Measurements from ENCODE around the gene MCL1. TPM values are rescaled to one million over a fixed set of nuclear protein-coding genes. Genes with fewer than 3 reads are reported as not detected.

The MCL1 gene
- total RNA-seq, 2 donors from 2014 or later = 199 to 333 TPM

- no peak for ATAC-seq
- Mint-ChIP-seq H3K27me3 (peaks cover 0 to 7% of the 10 kb centered on the region in 2 donors), H3K9me3 (no peaks in the 10 kb centered on the region), H3K4me3 (peak overlapping the region; percentile 59), H3K36me3 (no peaks in the 10 kb centered on the region), H3K27ac (peak overlapping the region; percentile 21 to 82), H3K4me1 (ENCODE audit: low read depth in 2 of 2) (peaks cover 24 to 27% of the 10 kb centered on the region in 2 donors)
- peak; percentile 20 for DNase-seq (ENCODE audit: low spot score)
Observed at GRCh38 chr1:150552911-150553289, 26.5 kb downstream of the MCL1 start.

GRCh38 chr1:150552128-150552910, 27.1 kb downstream of the MCL1 start:
- H3K27ac Mint-ChIP-seq = peak overlapping the region; percentile 21 to 82
- no peaks in the 10 kb centered on the region for H3K36me3 Mint-ChIP-seq
- peaks cover 0 to 7% of the 10 kb centered on the region in 2 donors for H3K27me3 Mint-ChIP-seq
- peak overlapping the region; percentile 59 for H3K4me3 Mint-ChIP-seq
- ATAC-seq = peak; percentile 61 to 73
- DNase-seq (ENCODE audit: low spot score) = peak; percentile 66
- no peaks in the 10 kb centered on the region for H3K9me3 Mint-ChIP-seq
- H3K4me1 Mint-ChIP-seq (ENCODE audit: low read depth in 2 of 2) = peaks cover 24 to 27% of the 10 kb centered on the region in 2 donors

GRCh38 chr1:150551784-150552127, 27.7 kb downstream of the MCL1 start:
- peak overlapping the region; percentile 59 for H3K4me3 Mint-ChIP-seq
- peaks cover 0 to 7% of the 10 kb centered on the region in 2 donors for H3K27me3 Mint-ChIP-seq
- H3K9me3 Mint-ChIP-seq = no peaks in the 10 kb centered on the region
- H3K4me1 Mint-ChIP-seq (ENCODE audit: low read depth in 2 of 2) = peaks cover 24 to 27% of the 10 kb centered on the region in 2 donors
- H3K36me3 Mint-ChIP-seq = no peaks in the 10 kb centered on the region
- peak in 1 of 2 donors; percentile 1 for ATAC-seq
- no peak for DNase-seq (ENCODE audit: low spot score)
- H3K27ac Mint-ChIP-seq = peak overlapping the region; percentile 21 to 82

- DNase-seq (ENCODE audit: low spot score) (peak; percentile 53), ATAC-seq (no peak)
- H3K36me3 Mint-ChIP-seq = no peaks in the 10 kb centered on the region
- peaks cover 24 to 27% of the 10 kb centered on the region in 2 donors for H3K4me1 Mint-ChIP-seq (ENCODE audit: low read depth in 2 of 2)
- no peaks in the 10 kb centered on the region for H3K9me3 Mint-ChIP-seq
- peak overlapping the region; percentile 13 for H3K4me3 Mint-ChIP-seq
- H3K27me3 Mint-ChIP-seq = peaks cover 0 to 7% of the 10 kb centered on the region in 2 donors
- H3K27ac Mint-ChIP-seq = peak overlapping the region in 1 of 2 donors; percentile 82
Observed at GRCh38 chr1:150551051-150551783, 28.2 kb downstream of the MCL1 start.

DNA sequence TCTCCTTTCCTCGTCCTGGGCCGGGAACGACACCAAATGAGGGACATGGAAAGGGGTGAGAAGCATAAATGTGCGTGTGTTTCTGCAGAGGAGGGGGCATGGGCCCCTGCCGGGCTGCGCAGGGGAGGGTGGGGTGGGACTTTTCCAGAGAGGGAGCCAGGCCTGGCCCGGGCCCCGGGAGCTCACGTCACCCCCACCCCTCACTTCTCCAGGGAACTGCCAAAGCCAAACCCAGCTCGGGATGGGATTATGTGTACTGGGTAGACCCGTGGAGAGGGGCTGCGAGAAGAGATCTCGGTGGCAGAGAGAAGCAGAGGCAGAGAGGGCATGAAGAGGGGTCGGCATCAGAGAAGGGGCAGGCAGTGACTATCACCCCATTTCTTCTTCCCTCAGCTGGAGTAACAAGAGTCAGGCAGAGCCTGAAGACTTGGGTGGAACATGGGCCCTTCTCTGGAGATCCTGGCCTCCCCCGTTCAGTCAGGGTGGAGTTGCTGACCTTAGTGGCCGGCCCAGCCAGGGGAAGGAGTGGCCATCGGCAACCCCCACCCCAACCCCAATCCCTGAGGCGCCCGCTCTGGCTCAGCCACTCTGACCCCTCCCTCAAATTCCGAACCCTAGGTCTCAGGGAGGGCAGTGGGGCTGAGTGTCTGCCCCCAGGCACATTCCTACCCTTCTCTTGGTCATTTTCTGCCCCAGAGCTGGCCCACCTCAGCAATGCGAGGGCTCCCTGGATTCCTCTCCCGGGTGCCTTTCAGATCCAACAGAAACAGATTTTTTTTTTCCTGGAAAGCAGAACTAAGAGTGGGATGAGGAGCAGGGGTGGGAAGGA, 29.0 kb downstream of the MCL1 start:
- Mint-ChIP-seq H3K4me3 (peak overlapping the region; percentile 13), H3K27me3 (peaks cover 0 to 11% of the 10 kb centered on the region in 2 donors), H3K36me3 (no peaks in the 10 kb centered on the region), H3K9me3 (no peaks in the 10 kb centered on the region), H3K27ac (peak overlapping the region in 1 of 2 donors; percentile 82), H3K4me1 (ENCODE audit: low read depth in 2 of 2) (peaks cover 24 to 25% of the 10 kb centered on the region in 2 donors)
- ATAC-seq = no peak
- peak; percentile 51 for DNase-seq (ENCODE audit: low spot score)

GRCh38 chr1:150549496-150550221, 29.8 kb downstream of the MCL1 start:
- no peak overlapping the region for H3K27ac Mint-ChIP-seq

GRCh38 chr1:150548632-150549495, 30.5 kb downstream of the MCL1 start, which contains the start of gene ADAMTSL4:
ADAMTSL4 (plus strand) TSS chr1:150549408; CDS start chr1:150552289, 2,881 bp downstream.
- ATAC-seq = peak; percentile 79 to 81
- H3K36me3 Mint-ChIP-seq = no peaks in the 10 kb centered on the region
- H3K4me1 Mint-ChIP-seq (ENCODE audit: low read depth in 2 of 2) = peaks cover 23 to 24% of the 10 kb centered on the region in 2 donors
- H3K9me3 Mint-ChIP-seq = no peaks in the 10 kb centered on the region
- peak; percentile 62 for DNase-seq (ENCODE audit: low spot score)
- H3K4me3 Mint-ChIP-seq = peak within 1 kb of the TSS; percentile 87
- peaks cover under 1 to 13% of the 10 kb centered on the region in 2 donors for H3K27me3 Mint-ChIP-seq
- H3K27ac Mint-ChIP-seq = no peak within 1 kb of the TSS

More at GRCh38 chr1:150549496-150550221, 29.8 kb downstream of the MCL1 start:
- ATAC-seq = no peak
- H3K4me3 Mint-ChIP-seq = peak overlapping the region; percentile 81
- H3K9me3 Mint-ChIP-seq = no peaks in the 10 kb centered on the region
- peak; percentile 56 for DNase-seq (ENCODE audit: low spot score)
- peaks cover 0 to 13% of the 10 kb centered on the region in 2 donors for H3K27me3 Mint-ChIP-seq
- H3K4me1 Mint-ChIP-seq (ENCODE audit: low read depth in 2 of 2) = peaks cover 23 to 24% of the 10 kb centered on the region in 2 donors
- no peaks in the 10 kb centered on the region for H3K36me3 Mint-ChIP-seq

GRCh38 chr1:150548324-150548631, 31.1 kb downstream of the MCL1 start:
- Mint-ChIP-seq H3K27ac (no peak overlapping the region), H3K4me1 (ENCODE audit: low read depth in 2 of 2) (peaks cover 23 to 24% of the 10 kb centered on the region in 2 donors), H3K4me3 (peak overlapping the region; percentile 87), H3K27me3 (peaks cover 5 to 17% of the 10 kb centered on the region in 2 donors), H3K9me3 (no peaks in the 10 kb centered on the region), H3K36me3 (no peaks in the 10 kb centered on the region)
- no peak for ATAC-seq
- no peak for DNase-seq (ENCODE audit: low spot score)

DNA sequence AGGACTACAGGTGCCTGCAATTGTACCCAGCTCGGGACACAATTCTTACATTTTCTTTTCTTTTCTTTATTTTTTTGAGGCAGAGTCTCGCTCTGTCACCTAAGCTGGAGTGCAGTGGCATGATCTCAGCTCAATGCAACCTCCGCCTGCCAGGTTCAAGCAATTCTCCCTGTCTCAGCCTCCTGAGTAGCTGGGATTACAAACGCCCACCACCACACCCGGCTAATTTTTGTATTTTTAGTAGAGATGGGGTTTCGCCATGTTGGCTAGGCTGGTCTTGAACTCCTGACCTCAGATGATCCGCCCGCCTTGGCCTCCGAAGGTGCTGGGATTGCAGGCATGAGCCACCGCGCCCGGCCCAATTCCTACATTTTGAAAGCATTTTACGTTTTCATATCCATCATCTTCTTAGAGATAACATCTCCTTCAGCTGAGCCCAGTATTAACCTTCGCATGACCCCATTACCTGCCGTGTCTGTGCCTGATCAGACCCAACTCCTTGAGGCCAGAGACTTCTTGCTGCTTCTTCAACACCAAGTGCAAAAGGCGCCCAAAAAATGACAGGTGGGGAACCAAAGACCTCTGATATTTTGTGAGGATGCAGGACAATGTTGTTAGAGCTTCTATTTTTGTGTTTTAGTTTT, 33.0 kb downstream of the MCL1 start:
- no peak for ATAC-seq
- H3K27ac Mint-ChIP-seq = no peak overlapping the region

GRCh38 chr1:150545486-150546032, 33.9 kb downstream of the MCL1 start:
- DNase-seq (ENCODE audit: low spot score) (no peak), ATAC-seq (no peak)
- Mint-ChIP-seq H3K4me3 (no peak overlapping the region), H3K36me3 (no peaks in the 10 kb centered on the region), H3K27ac (no peak overlapping the region), H3K27me3 (peaks cover 5 to 13% of the 10 kb centered on the region in 2 donors), H3K9me3 (no peaks in the 10 kb centered on the region), H3K4me1 (ENCODE audit: low read depth in 2 of 2) (peaks cover 9% of the 10 kb centered on the region in 2 donors)

More for the DNA sequence above, 33.0 kb downstream of the MCL1 start:
- H3K27me3 Mint-ChIP-seq = peaks cover 5 to 17% of the 10 kb centered on the region in 2 donors
- no peak overlapping the region for H3K4me3 Mint-ChIP-seq
- DNase-seq (ENCODE audit: low spot score) = peak; percentile 2
- H3K36me3 Mint-ChIP-seq = no peaks in the 10 kb centered on the region
- no peaks in the 10 kb centered on the region for H3K9me3 Mint-ChIP-seq
- H3K4me1 Mint-ChIP-seq (ENCODE audit: low read depth in 2 of 2) = peaks cover 13 to 15% of the 10 kb centered on the region in 2 donors

GRCh38 chr1:150544204-150544603, 35.2 kb downstream of the MCL1 start:
- Mint-ChIP-seq H3K4me1 (ENCODE audit: low read depth in 2 of 2) (peaks cover 5 to 6% of the 10 kb centered on the region in 2 donors), H3K36me3 (no peaks in the 10 kb centered on the region), H3K4me3 (no peak overlapping the region), H3K27me3 (peaks cover 5 to 9% of the 10 kb centered on the region in 2 donors), H3K9me3 (no peaks in the 10 kb centered on the region), H3K27ac (no peak overlapping the region)
- DNase-seq (ENCODE audit: low spot score) (peak; percentile 13), ATAC-seq (no peak)

Measured in natural killer cell treated with Interleukin-12 subunit alpha and Interleukin-12 subunit beta and Interleukin-15 and Interleukin-18, amount 100 ng/mL, for 72 hours (primary cell).